Measurements from ENCODE around the gene AP3D1. TPM values are rescaled to one million over a fixed set of nuclear protein-coding genes. Genes with fewer than 3 reads are reported as not detected.

AP3D1 gene
- total and polyA plus RNA-seq, 5 donors from 2014 or later = 12.0 to 78.0 (median 13.3) TPM

DNA sequence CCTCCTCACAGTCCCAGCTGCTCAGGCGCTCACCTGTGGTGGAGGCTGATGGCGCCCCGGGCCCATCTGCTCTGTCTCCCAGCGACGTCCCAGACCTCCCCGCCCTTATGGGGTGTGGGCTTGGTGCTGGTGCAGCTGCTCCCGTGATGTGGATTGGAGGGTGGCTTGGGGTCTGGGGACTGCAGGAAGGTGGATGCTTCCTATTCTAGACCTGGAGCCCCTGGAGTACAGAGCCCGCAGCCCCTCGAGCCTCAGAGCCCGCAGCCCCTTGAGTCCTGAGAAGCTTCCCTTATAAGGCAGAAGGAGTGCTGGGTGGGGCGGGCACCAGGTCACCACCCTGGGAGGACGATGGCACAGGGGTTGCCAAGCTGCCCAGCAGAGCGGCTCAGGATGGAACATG is 44.0 kb upstream of the AP3D1 start:
- H3K4me3 Mint-ChIP-seq = no peak overlapping the region
- no peaks in the 10 kb centered on the region for H3K9me3 Mint-ChIP-seq
- no peaks in the 10 kb centered on the region for H3K4me1 ChIP-seq (ENCODE audit: control insufficient read depth, insufficient read depth, low read length, poor library complexity, severe bottlenecking)
- no peak overlapping the region for H3K27ac ChIP-seq (ENCODE audit: insufficient read depth, low read length, poor library complexity, severe bottlenecking)
- no peaks in the 10 kb centered on the region for H3K27me3 ChIP-seq (ENCODE audit: control insufficient read depth, insufficient read depth, low read length)
- peaks cover 11% of the 10 kb centered on the region for H3K36me3 Mint-ChIP-seq
- H3K27me3 Mint-ChIP-seq = no peaks in the 10 kb centered on the region
- H3K4me3 ChIP-seq (ENCODE audit: low read depth, low read length) = no peak overlapping the region
- H3K4me1 Mint-ChIP-seq = peaks cover 0 to 10% (median 0%) of the 10 kb centered on the region in 4 donors
- no peak for ATAC-seq (ENCODE audit: low read depth in 2 of 2)
- no peaks in the 10 kb centered on the region for H3K9me3 ChIP-seq (ENCODE audit: control insufficient read depth in 2 of 2, low read length in 2 of 2)
- peaks cover 19% of the 10 kb centered on the region for H3K36me3 ChIP-seq (ENCODE audit: control insufficient read depth, insufficient read depth, low read length)
- no peak for DNase-seq
- H3K27ac Mint-ChIP-seq = peak overlapping the region in 1 of 3 donors; percentile 66

DNA sequence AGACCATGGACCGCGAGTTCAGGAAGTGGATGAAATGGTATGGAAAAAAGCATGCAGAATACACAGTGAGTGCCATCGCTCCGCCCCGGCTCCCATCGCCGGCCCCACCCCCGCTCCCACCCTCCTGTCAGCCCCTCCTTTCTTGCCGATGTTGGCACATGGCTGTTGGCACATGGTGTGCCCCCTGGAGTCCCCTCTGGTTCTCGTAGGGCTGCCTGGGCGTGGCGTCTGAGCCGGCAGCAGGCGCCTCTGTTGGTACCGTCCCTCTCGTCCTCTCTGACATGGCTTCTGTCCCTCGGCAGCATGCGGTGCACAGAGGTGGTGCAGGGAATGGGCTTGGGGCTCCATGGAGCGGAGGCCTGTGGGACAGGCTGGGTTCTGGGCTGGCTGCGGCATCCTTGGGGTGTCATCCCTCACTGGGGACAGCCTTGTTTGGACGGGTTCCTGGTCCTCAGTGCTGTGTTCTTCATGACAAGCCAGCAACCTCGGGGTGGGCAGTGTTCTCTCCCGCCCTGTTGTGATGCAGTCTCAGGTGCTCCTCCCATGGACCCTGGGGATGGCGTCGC is 43.2 kb upstream of the AP3D1 start:
- Histone ChIP-seq H3K27ac (ENCODE audit: insufficient read depth, low read length, poor library complexity, severe bottlenecking) (no peak overlapping the region), H3K4me1 (ENCODE audit: control insufficient read depth, insufficient read depth, low read length, poor library complexity, severe bottlenecking) (no peaks in the 10 kb centered on the region), H3K27me3 (ENCODE audit: control insufficient read depth, insufficient read depth, low read length) (no peaks in the 10 kb centered on the region), H3K9me3 (ENCODE audit: control insufficient read depth in 2 of 2, low read length in 2 of 2) (no peaks in the 10 kb centered on the region), H3K4me3 (ENCODE audit: low read depth, low read length) (no peak overlapping the region), H3K36me3 (ENCODE audit: control insufficient read depth, insufficient read depth, low read length) (peaks cover 19% of the 10 kb centered on the region)
- no peak for ATAC-seq (ENCODE audit: low read depth in 2 of 2)
- H3K36me3 Mint-ChIP-seq = peaks cover 11% of the 10 kb centered on the region
- H3K4me3 Mint-ChIP-seq = peak overlapping the region in 1 of 4 donors; percentile 21
- H3K9me3 Mint-ChIP-seq = no peaks in the 10 kb centered on the region
- H3K4me1 Mint-ChIP-seq = peaks cover 0 to 10% (median 0%) of the 10 kb centered on the region in 4 donors
- H3K27me3 Mint-ChIP-seq = no peaks in the 10 kb centered on the region
- DNase-seq = no peak
- no peak overlapping the region for H3K27ac Mint-ChIP-seq

DNA sequence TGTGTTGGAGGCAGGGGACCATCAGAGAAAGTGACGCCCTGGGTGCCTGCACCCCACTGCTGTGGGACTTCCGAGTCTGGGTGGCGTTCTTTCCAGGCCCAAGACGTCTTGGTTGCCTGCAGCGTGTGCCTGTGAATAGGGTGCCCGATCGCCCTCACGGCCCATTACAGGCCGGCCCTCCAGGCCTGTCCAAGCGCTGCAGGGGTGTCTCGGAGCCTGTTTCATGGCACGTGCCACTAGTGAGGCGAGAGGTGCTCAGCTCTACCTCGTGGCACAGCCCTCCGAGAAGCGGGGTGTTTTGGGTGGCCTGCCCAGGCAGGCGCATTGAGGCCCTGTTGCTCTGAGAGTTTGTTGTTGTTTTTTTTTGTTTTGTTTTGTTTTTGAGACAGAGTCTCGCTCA is 42.4 kb upstream of the AP3D1 start:
- Histone ChIP-seq H3K9me3 (ENCODE audit: control insufficient read depth in 2 of 2, low read length in 2 of 2) (no peaks in the 10 kb centered on the region), H3K4me1 (ENCODE audit: control insufficient read depth, insufficient read depth, low read length, poor library complexity, severe bottlenecking) (no peaks in the 10 kb centered on the region), H3K36me3 (ENCODE audit: control insufficient read depth, insufficient read depth, low read length) (peaks cover 19% of the 10 kb centered on the region), H3K27ac (ENCODE audit: insufficient read depth, low read length, poor library complexity, severe bottlenecking) (no peak overlapping the region), H3K4me3 (ENCODE audit: low read depth, low read length) (no peak overlapping the region), H3K27me3 (ENCODE audit: control insufficient read depth, insufficient read depth, low read length) (no peaks in the 10 kb centered on the region)
- DNase-seq = no peak
- no peaks in the 10 kb centered on the region for H3K9me3 Mint-ChIP-seq
- no peak overlapping the region for H3K27ac Mint-ChIP-seq
- no peak overlapping the region for H3K4me3 Mint-ChIP-seq
- H3K36me3 Mint-ChIP-seq = peaks cover 11% of the 10 kb centered on the region
- peaks cover 0 to 8% (median 0%) of the 10 kb centered on the region in 4 donors for H3K4me1 Mint-ChIP-seq
- no peaks in the 10 kb centered on the region for H3K27me3 Mint-ChIP-seq
- ATAC-seq (ENCODE audit: low read depth in 2 of 2) = no peak

DNA sequence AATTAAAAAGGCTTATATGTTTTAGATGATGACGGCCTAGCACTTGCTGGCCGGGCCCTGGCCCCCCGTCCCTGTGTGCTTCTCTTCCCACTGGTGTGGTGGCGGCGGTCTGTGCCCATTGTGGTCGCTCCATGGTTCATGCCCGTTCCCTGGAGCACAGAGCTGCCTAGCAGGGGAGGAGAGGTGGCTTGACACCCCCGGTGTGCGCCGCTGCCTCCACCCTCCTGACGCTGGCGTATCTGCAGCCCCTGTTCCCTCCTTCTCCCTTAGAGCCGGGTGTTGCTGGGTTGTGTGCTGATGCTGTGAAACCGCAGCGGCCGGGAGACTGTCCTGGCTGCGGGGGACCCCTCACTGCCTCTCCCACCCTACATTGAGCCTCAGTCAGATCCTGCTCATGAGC is 41.5 kb upstream of the AP3D1 start:
- no peaks in the 10 kb centered on the region for H3K9me3 Mint-ChIP-seq
- H3K4me1 Mint-ChIP-seq = peaks cover 0 to 7% (median 0%) of the 10 kb centered on the region in 4 donors
- DNase-seq (no peak), ATAC-seq (ENCODE audit: low read depth in 2 of 2) (no peak)
- Histone ChIP-seq H3K27me3 (ENCODE audit: control insufficient read depth, insufficient read depth, low read length) (no peaks in the 10 kb centered on the region), H3K4me3 (ENCODE audit: low read depth, low read length) (no peak overlapping the region), H3K27ac (ENCODE audit: insufficient read depth, low read length, poor library complexity, severe bottlenecking) (no peak overlapping the region), H3K4me1 (ENCODE audit: control insufficient read depth, insufficient read depth, low read length, poor library complexity, severe bottlenecking) (no peaks in the 10 kb centered on the region), H3K36me3 (ENCODE audit: control insufficient read depth, insufficient read depth, low read length) (peaks cover 19% of the 10 kb centered on the region), H3K9me3 (ENCODE audit: control insufficient read depth in 2 of 2, low read length in 2 of 2) (no peaks in the 10 kb centered on the region)
- no peak overlapping the region for H3K4me3 Mint-ChIP-seq
- peaks cover 11% of the 10 kb centered on the region for H3K36me3 Mint-ChIP-seq
- no peaks in the 10 kb centered on the region for H3K27me3 Mint-ChIP-seq
- peak overlapping the region in 1 of 3 donors; percentile 43 for H3K27ac Mint-ChIP-seq

DNA sequence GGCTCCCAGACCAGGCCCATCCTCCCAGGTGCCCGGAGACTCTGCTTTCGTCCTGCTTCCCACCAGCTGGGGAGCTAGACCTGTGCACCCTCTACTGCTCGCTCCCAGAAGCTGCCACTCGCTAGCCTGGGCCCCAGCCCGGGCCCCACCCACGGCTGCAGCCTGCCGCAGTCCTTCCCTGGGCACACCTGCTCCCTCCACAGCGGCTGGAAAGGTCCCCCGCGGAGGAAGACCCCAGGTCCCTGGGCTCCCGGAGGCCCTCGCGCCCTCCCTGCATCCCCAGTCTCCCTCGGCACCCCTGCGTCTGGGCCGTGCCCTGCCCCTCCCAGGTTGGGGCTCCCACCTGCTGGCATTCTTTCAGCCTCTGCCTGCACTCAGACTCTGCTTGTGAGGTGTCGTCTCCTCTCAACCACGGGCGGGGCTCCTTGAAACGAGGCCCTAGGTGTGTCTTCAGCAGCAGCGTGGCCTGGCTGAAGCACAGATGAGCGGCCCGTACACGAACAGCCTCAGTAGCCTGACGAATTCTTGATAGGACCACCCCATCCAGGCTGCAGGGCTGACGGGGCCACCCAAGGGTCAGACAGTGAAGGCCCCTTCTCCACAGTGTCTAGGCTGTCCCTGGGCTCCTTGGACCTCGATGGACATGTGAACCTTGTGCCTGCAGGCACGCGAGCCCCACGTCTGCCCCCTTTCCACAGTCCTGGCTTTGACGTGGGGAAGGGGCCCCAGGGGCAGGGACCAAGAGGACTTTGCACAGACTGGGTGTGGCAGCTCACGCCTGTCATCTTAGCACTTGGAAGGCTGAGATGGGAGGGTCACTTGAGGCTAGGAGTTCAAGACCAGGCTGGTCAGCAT is 40.3 kb upstream of the AP3D1 start:
- Histone ChIP-seq H3K4me1 (ENCODE audit: control insufficient read depth, insufficient read depth, low read length, poor library complexity, severe bottlenecking) (no peaks in the 10 kb centered on the region), H3K4me3 (ENCODE audit: low read depth, low read length) (no peak overlapping the region), H3K36me3 (ENCODE audit: control insufficient read depth, insufficient read depth, low read length) (peaks cover 26% of the 10 kb centered on the region), H3K27ac (ENCODE audit: insufficient read depth, low read length, poor library complexity, severe bottlenecking) (no peak overlapping the region), H3K9me3 (ENCODE audit: control insufficient read depth in 2 of 2, low read length in 2 of 2) (no peaks in the 10 kb centered on the region), H3K27me3 (ENCODE audit: control insufficient read depth, insufficient read depth, low read length) (no peaks in the 10 kb centered on the region)
- Mint-ChIP-seq H3K4me1 (peaks cover 0 to 4% (median 0%) of the 10 kb centered on the region in 4 donors), H3K36me3 (peaks cover 11% of the 10 kb centered on the region), H3K9me3 (no peaks in the 10 kb centered on the region), H3K4me3 (no peak overlapping the region), H3K27me3 (no peaks in the 10 kb centered on the region), H3K27ac (no peak overlapping the region)
- ATAC-seq (ENCODE audit: low read depth in 2 of 2) (no peak), DNase-seq (no peak)

DNA sequence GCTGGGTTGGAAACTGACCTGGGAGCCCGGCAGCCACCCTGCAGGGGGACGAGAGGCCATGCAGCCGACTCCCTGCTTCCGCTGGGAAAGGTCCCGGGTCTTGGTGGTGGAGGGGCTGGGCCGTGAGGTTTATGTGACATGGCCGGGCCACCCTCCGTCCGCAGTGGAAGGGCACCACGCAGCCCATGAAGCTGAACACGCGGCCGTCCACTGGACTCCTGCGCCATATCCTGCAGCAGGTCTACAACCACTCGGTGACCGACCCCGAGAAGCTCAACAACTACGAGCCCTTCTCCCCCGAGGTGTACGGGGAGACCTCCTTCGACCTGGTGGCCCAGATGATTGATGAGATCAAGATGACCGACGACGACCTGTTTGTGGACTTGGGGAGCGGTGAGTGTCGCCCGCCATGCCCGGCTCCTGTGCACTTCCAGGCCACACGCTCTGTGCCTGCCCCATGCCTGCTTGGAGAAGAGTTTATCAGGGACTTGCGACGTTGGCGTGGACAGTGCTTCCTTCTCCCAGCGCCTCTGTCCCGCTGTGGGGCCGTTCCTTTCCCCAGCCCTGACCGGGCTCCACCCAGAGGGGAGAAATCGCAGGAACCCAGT is 39.6 kb upstream of the AP3D1 start:
- Histone ChIP-seq H3K4me3 (ENCODE audit: low read depth, low read length) (no peak overlapping the region), H3K27me3 (ENCODE audit: control insufficient read depth, insufficient read depth, low read length) (no peaks in the 10 kb centered on the region), H3K9me3 (ENCODE audit: control insufficient read depth in 2 of 2, low read length in 2 of 2) (no peaks in the 10 kb centered on the region), H3K4me1 (ENCODE audit: control insufficient read depth, insufficient read depth, low read length, poor library complexity, severe bottlenecking) (no peaks in the 10 kb centered on the region), H3K36me3 (ENCODE audit: control insufficient read depth, insufficient read depth, low read length) (peaks cover 32% of the 10 kb centered on the region), H3K27ac (ENCODE audit: insufficient read depth, low read length, poor library complexity, severe bottlenecking) (no peak overlapping the region)
- DNase-seq = no peak
- no peak for ATAC-seq (ENCODE audit: low read depth in 2 of 2)
- Mint-ChIP-seq H3K9me3 (no peaks in the 10 kb centered on the region), H3K4me3 (no peak overlapping the region), H3K27ac (no peak overlapping the region), H3K4me1 (peaks cover 0 to 4% (median 0%) of the 10 kb centered on the region in 4 donors), H3K27me3 (no peaks in the 10 kb centered on the region), H3K36me3 (peaks cover 11% of the 10 kb centered on the region)

DNA sequence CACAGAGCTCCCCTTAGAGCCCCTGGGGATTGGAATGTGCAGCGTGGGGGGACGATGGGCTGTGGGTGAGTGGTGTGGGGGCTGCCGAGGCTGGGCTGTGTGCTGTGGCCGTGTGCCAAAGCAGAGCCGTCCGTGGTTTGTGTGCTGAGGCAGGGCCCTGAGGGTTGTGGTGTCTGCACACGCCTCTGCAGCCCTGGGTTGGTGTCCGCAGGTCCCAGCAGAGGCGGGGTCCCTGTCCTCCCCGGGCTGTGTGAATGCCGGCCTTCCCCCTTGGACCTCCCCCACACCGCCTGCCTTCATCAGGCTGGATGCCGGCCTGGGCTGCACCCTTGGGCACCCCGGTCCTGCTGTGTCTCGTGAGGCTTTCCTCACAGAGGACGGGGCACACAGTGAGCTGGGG is 38.5 kb upstream of the AP3D1 start:
- Mint-ChIP-seq H3K27ac (no peak overlapping the region), H3K4me3 (no peak overlapping the region), H3K4me1 (peaks cover 0 to 4% (median under 1%) of the 10 kb centered on the region in 4 donors), H3K36me3 (peaks cover 15% of the 10 kb centered on the region), H3K27me3 (no peaks in the 10 kb centered on the region), H3K9me3 (no peaks in the 10 kb centered on the region)
- Histone ChIP-seq H3K4me3 (ENCODE audit: low read depth, low read length) (no peak overlapping the region), H3K9me3 (ENCODE audit: control insufficient read depth in 2 of 2, low read length in 2 of 2) (no peaks in the 10 kb centered on the region), H3K27ac (ENCODE audit: insufficient read depth, low read length, poor library complexity, severe bottlenecking) (no peak overlapping the region), H3K36me3 (ENCODE audit: control insufficient read depth, insufficient read depth, low read length) (peaks cover 35% of the 10 kb centered on the region), H3K27me3 (ENCODE audit: control insufficient read depth, insufficient read depth, low read length) (no peaks in the 10 kb centered on the region), H3K4me1 (ENCODE audit: control insufficient read depth, insufficient read depth, low read length, poor library complexity, severe bottlenecking) (no peaks in the 10 kb centered on the region)
- ATAC-seq (ENCODE audit: low read depth in 2 of 2) = no peak
- no peak for DNase-seq

Data from CD4-positive, CD25-positive, alpha-beta regulatory T cell (primary cell).